HepG2 (cell line): ENCODE data around the gene TASL. TPM values are rescaled to one million over a fixed set of nuclear protein-coding genes. Genes with fewer than 3 reads are reported as not detected.

ENCODE experiments used
- ATAC-seq: fragments of 200-7000 bp; cut with Tn5 transposase; 3 replicates; pipeline ENCODE4 v1.9.1; 2020; ENCODE audit warnings: mild to moderate bottlenecking, moderate library complexity
- BruUV-seq: library from RNA; stranded (reverse); fragments of 400-500 nt; replicated peaks from 2 replicates; lab custom pipeline; 2021; lab: Mats Ljungman, UMichigan
- CTCF ChIA-PET: fragments of 300-600 bp; formaldehyde crosslinking; extraction: SDS; loops from one replicate; lab custom pipeline; 2021; ENCODE audit warnings: low total read pairs, inconsistent platforms, low intra/inter-chr PET ratio; lab: Yijun Ruan, JAX
- POLR2A ChIA-PET: fragments of 350-600 bp; sonication (Branson Sonifier 250); formaldehyde crosslinking; loops from one replicate; lab custom pipeline; 2020; ENCODE audit warnings: antibody characterized with exemption, inconsistent platforms; lab: Yijun Ruan, JAX
- DNase-seq: peaks from one replicate; pipeline ENCODE4 v3.0.0-alpha.2; 2015; ENCODE audit warnings: low spot score
- FAIRE-seq: peaks from 3 replicates; lab custom pipeline; 2011; peaks lifted over from hg19 to GRCh38; lab: Jason Lieb, UNC
- H2AFZ ChIP-seq: one replicate; pipeline ENCODE4 v1.6.1; 2011; ENCODE audit warnings: low read length, inconsistent platforms
- H3K27ac ChIP-seq: fragments of 300-600 bp; 3 replicates; pipeline ENCODE4 v1.8.0; 2011; ENCODE audit warnings: mixed run types, mild to moderate bottlenecking, mixed read lengths, low read length, inconsistent platforms; ENCODE audit not compliant: insufficient read depth; ENCODE audit errors: extremely low read length
- H3K27me3 ChIP-seq, 2 experiments: fragments of 200-600 bp in 1 of 2; 2 replicates in 1 of 2; 3 replicates in 1 of 2; pipeline versions ENCODE4 v1.6.0 to v1.8.0; 2011; ENCODE audit warnings: low read length in 2 of 2, mild to moderate bottlenecking in 2 of 2, moderate library complexity in 2 of 2, inconsistent platforms in 1 of 2; ENCODE audit not compliant: insufficient read depth in 2 of 2, control insufficient read depth in 1 of 2
- H3K36me3 ChIP-seq, 2 experiments: fragments of 200-600 bp in 1 of 2; replicated peaks in 1 of 2; 2 replicates in 1 of 2; 3 replicates in 1 of 2; pipeline versions ENCODE4 v1.5.1 to v1.8.0; 2011; ENCODE audit warnings: low read length in 2 of 2, inconsistent platforms in 1 of 2; ENCODE audit not compliant: insufficient read depth in 2 of 2, control insufficient read depth in 1 of 2
- H3K4me1 ChIP-seq: 2 replicates; pipeline ENCODE4 v1.5.1; 2012; ENCODE audit warnings: low read length, inconsistent platforms; ENCODE audit not compliant: insufficient read depth
- H3K4me2 ChIP-seq: 2 replicates; pipeline ENCODE4 v1.6.0; 2011; ENCODE audit warnings: low read depth, low read length, inconsistent platforms
- H3K4me3 ChIP-seq, 3 experiments: fragments of 200-600 bp in 1 of 3; sonication (generic), shearing (Covaris generic) in 1 of 3; replicated peaks in 1 of 3; 2 replicates each; pipeline ENCODE4 v1.5.1; 2011 to 2016; ENCODE audit warnings: low read length in 3 of 3, inconsistent platforms in 2 of 3, low read depth in 2 of 3, mild to moderate bottlenecking in 2 of 3, control low read depth in 1 of 3, mixed read lengths in 1 of 3; ENCODE audit not compliant: insufficient read depth in 1 of 3
- H3K79me2 ChIP-seq: one replicate; pipeline ENCODE4 v1.6.1; 2011; ENCODE audit warnings: low read length, inconsistent platforms; ENCODE audit not compliant: insufficient read depth
- H3K9ac ChIP-seq: 2 replicates; pipeline ENCODE4 v1.6.0; 2011; ENCODE audit warnings: mild to moderate bottlenecking, low read depth, low read length, inconsistent platforms; ENCODE audit not compliant: insufficient read depth
- H3K9me3 ChIP-seq: 2 replicates; pipeline ENCODE4 v1.5.1; 2012; ENCODE audit warnings: mild to moderate bottlenecking, low read length
- H4K20me1 ChIP-seq: 2 replicates; pipeline ENCODE4 v1.6.0; 2011; ENCODE audit warnings: inconsistent platforms, mild to moderate bottlenecking, low read length, moderate library complexity; ENCODE audit not compliant: insufficient read depth
- GATA4 ChIP-seq: sonication (generic); IDR thresholded peaks from 2 replicates; pipeline ENCODE4 v1.6.1; 2016; ENCODE audit warnings: antibody characterized with exemption, low read depth, borderline replicate concordance
- NCOA1 ChIP-seq: sonication (generic); formaldehyde crosslinking; IDR thresholded peaks from 2 replicates; pipeline ENCODE4 v1.9.0; 2021; ENCODE audit warnings: missing genetic modification reagents
- NCOR1 ChIP-seq: fragments of 200-600 bp; sonication (generic); IDR thresholded peaks from 2 replicates; pipeline ENCODE4 v1.7.0; 2017; ENCODE audit warnings: antibody characterized with exemption, low read length, borderline replicate concordance
- NFKBIZ ChIP-seq: IDR thresholded peaks from 2 replicates; pipeline ENCODE4 v1.6.1; 2018; ENCODE audit warnings: missing genetic modification reagents, missing compliant biosample characterization
- NRL ChIP-seq: sonication (generic); formaldehyde crosslinking; IDR thresholded peaks from 2 replicates; pipeline ENCODE4 v1.5.0; 2020; ENCODE audit warnings: missing genetic modification reagents, mild to moderate bottlenecking, moderate library complexity, borderline replicate concordance
- PCBP2 ChIP-seq: fragments of 200-400 bp; formaldehyde crosslinking; optimal IDR thresholded peaks from 2 replicates; pipeline ENCODE3; 2018; ENCODE audit warnings: low read length, low read depth; ENCODE audit not compliant: poor library complexity, severe bottlenecking
- PHF20 ChIP-seq: sonication (generic); formaldehyde crosslinking; IDR thresholded peaks from 2 replicates; pipeline ENCODE4 v1.5.0; 2020; ENCODE audit warnings: mild to moderate bottlenecking, missing genetic modification reagents
- POLR2AphosphoS2 ChIP-seq: IDR thresholded peaks from 2 replicates; pipeline ENCODE4 v1.6.1; 2011; ENCODE audit warnings: low read depth, low read length, improper control_type of control experiment
- RFXAP ChIP-seq: sonication (generic); formaldehyde crosslinking; IDR thresholded peaks from 2 replicates; pipeline ENCODE4 v1.4.0; 2020; ENCODE audit warnings: missing genetic modification reagents, borderline replicate concordance
- SMAD3 ChIP-seq: sonication (generic); formaldehyde crosslinking; IDR thresholded peaks from 2 replicates; pipeline ENCODE4 v1.4.0; 2020; ENCODE audit warnings: missing genetic modification reagents
- SMARCE1 ChIP-seq: fragments of 450-650 bp; IDR thresholded peaks from 2 replicates; pipeline ENCODE4 v1.6.1; 2017; ENCODE audit warnings: borderline replicate concordance
- TOE1 ChIP-seq: sonication (generic); formaldehyde crosslinking; IDR thresholded peaks from 2 replicates; pipeline ENCODE4 v1.4.0; 2020; ENCODE audit warnings: mild to moderate bottlenecking, missing genetic modification reagents
- ZNF232 ChIP-seq: sonication (generic); formaldehyde crosslinking; IDR thresholded peaks from 2 replicates; pipeline ENCODE4 v1.4.0; 2020; ENCODE audit warnings: missing genetic modification reagents, borderline replicate concordance
- ZNF441 ChIP-seq: sonication (generic); formaldehyde crosslinking; IDR thresholded peaks from 2 replicates; pipeline ENCODE4 v1.7.0; 2021; ENCODE audit warnings: missing genetic modification reagents, borderline replicate concordance
- ZNF558 ChIP-seq: sonication (generic); formaldehyde crosslinking; IDR thresholded peaks from 2 replicates; pipeline ENCODE4 v1.9.0; 2022; ENCODE audit warnings: mild to moderate bottlenecking, missing genetic modification reagents, borderline replicate concordance
- WGBS: methylation state at CpG from one replicate; pipeline ENCODE4 v1.1.6; 2017; ENCODE audit warnings: low lambda C conversion rate; 5-methylcytosine and 5-hydroxymethylcytosine counted together
- in situ Hi-C: cut with HindIII; loops from 2 replicates; pipeline ENCODE4 v1.10.0; 2017; ENCODE audit warnings: low pct_unique_long_range_greater_than_20kb; ENCODE audit not compliant: extremely low pct_ligation_motif_present
- intact Hi-C: fragments of 100-400 bp; cut with micrococcal nuclease; formaldehyde crosslinking; loops from one replicate; pipeline ENCODE4 v1.10.0; 2022; ENCODE audit not compliant: unreplicated experiment
- polyA plus RNA-seq, 8 experiments: library from polyadenylated mRNA; depleted of rRNA in 3 of 8; stranded (reverse) in 7 of 8; unstranded in 1 of 8; fragments of >200 nt; fragmentation: Illumina TruSeq in 4 of 8; extraction: Trizol in 4 of 8; gene quantifications; 2 replicates each; pipeline versions ENCODE4 v1.2.1 to v1.2.3, GENCODE V29; 2011 to 2016; ENCODE audit warnings: low read depth in 4 of 8, missing spikeins in 1 of 8, mixed read lengths in 1 of 8; ENCODE audit not compliant: insufficient read depth in 1 of 8
- total RNA-seq, 5 experiments: library from RNA; depleted of rRNA; stranded (reverse); fragments of >200 nt; fragmentation: Illumina TruSeq; extraction: Trizol; gene quantifications; 2 replicates each; pipeline ENCODE4 v1.2.3, GENCODE V29; 2016; ENCODE audit warnings: low read depth in 1 of 5
- TF ChIP-seq, protein P1 (sequence below): sonication (generic); formaldehyde crosslinking; IDR thresholded peaks from 2 replicates; pipeline ENCODE4 v1.4.0; 2020; ENCODE audit warnings: missing genetic modification reagents
- TF ChIP-seq, protein P2 (sequence below): sonication (generic); formaldehyde crosslinking; IDR thresholded peaks from 2 replicates; pipeline ENCODE4 v1.4.0; 2020; ENCODE audit warnings: missing genetic modification reagents

Gene TASL
- total and polyA plus RNA-seq, 2 of the 13 experiments (the other 11 are each of a cell fraction or from before 2014, with no cell fraction given), result not detected

DNA sequence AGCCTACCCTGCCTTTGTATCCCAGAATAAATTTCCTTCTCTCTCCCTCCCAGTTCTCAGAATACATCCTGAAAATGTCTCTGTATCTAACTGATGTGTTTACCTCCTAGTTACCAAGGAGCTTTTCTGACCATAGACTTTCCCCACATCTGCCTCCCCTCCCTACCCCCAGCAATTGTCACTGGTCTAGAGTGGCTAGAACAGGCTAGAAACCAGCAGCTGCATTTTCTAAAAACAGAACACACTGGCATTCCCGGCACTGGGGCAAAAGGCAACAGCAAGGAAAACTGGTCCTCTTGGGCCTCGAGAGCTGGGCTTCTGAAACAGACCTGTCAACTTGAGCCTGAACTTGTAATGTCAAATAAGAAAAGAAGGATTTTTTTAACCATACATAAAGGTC is 16.4 kb downstream of the TASL start:
- no peak for DNase-seq
- Histone ChIP-seq H3K27ac (no peak overlapping the region), H3K4me3 (no peak overlapping the region), H3K79me2 (no peaks in the 10 kb centered on the region), H3K9ac (no peak overlapping the region), H4K20me1 (no peaks in the 10 kb centered on the region), H3K27me3 (no peaks in the 10 kb centered on the region), H3K4me1 (no peaks in the 10 kb centered on the region), H3K9me3 (no peaks in the 10 kb centered on the region), H3K4me2 (no peak overlapping the region), H2AFZ (no peak overlapping the region), H3K36me3 (no peaks in the 10 kb centered on the region)
- ChIA-PET POLR2A (no interaction called here), CTCF (no interaction called here)
- no peak for FAIRE-seq
- no peak for ATAC-seq
- intact Hi-C loops, result no loop called here
- TF ChIP-seq ZNF441 (CRISPR knock-in tag), result no peak
- no peak for TF ChIP-seq NCOR1
- TF ChIP-seq POLR2AphosphoS2, result no peak
- no peak for TF ChIP-seq TOE1
- TF ChIP-seq RFXAP (CRISPR knock-in tag), result no peak
- no peak for TF ChIP-seq ZNF232
- no peak for TF ChIP-seq SMAD3 (CRISPR knock-in tag)
- TF ChIP-seq NFKBIZ (CRISPR knock-in tag), result no peak
- no peak for TF ChIP-seq PHF20 (CRISPR knock-in tag)
- no peak for TF ChIP-seq GATA4
- TF ChIP-seq PCBP2, result no peak
- TF ChIP-seq NRL, result no peak
- TF ChIP-seq NCOA1, result no peak
- TF ChIP-seq, protein P1, sequence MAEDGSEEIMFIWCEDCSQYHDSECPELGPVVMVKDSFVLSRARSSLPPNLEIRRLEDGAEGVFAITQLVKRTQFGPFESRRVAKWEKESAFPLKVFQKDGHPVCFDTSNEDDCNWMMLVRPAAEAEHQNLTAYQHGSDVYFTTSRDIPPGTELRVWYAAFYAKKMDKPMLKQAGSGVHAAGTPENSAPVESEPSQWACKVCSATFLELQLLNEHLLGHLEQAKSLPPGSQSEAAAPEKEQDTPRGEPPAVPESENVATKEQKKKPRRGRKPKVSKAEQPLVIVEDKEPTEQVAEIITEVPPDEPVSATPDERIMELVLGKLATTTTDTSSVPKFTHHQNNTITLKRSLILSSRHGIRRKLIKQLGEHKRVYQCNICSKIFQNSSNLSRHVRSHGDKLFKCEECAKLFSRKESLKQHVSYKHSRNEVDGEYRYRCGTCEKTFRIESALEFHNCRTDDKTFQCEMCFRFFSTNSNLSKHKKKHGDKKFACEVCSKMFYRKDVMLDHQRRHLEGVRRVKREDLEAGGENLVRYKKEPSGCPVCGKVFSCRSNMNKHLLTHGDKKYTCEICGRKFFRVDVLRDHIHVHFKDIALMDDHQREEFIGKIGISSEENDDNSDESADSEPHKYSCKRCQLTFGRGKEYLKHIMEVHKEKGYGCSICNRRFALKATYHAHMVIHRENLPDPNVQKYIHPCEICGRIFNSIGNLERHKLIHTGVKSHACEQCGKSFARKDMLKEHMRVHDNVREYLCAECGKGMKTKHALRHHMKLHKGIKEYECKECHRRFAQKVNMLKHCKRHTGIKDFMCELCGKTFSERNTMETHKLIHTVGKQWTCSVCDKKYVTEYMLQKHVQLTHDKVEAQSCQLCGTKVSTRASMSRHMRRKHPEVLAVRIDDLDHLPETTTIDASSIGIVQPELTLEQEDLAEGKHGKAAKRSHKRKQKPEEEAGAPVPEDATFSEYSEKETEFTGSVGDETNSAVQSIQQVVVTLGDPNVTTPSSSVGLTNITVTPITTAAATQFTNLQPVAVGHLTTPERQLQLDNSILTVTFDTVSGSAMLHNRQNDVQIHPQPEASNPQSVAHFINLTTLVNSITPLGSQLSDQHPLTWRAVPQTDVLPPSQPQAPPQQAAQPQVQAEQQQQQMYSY, result no peak
- TF ChIP-seq, protein P2, sequence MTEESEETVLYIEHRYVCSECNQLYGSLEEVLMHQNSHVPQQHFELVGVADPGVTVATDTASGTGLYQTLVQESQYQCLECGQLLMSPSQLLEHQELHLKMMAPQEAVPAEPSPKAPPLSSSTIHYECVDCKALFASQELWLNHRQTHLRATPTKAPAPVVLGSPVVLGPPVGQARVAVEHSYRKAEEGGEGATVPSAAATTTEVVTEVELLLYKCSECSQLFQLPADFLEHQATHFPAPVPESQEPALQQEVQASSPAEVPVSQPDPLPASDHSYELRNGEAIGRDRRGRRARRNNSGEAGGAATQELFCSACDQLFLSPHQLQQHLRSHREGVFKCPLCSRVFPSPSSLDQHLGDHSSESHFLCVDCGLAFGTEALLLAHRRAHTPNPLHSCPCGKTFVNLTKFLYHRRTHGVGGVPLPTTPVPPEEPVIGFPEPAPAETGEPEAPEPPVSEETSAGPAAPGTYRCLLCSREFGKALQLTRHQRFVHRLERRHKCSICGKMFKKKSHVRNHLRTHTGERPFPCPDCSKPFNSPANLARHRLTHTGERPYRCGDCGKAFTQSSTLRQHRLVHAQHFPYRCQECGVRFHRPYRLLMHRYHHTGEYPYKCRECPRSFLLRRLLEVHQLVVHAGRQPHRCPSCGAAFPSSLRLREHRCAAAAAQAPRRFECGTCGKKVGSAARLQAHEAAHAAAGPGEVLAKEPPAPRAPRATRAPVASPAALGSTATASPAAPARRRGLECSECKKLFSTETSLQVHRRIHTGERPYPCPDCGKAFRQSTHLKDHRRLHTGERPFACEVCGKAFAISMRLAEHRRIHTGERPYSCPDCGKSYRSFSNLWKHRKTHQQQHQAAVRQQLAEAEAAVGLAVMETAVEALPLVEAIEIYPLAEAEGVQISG (CRISPR knock-in tag), result no peak
- no peak for TF ChIP-seq SMARCE1
- TF ChIP-seq ZNF558 (CRISPR knock-in tag), result no peak
- no TSS peak for BruUV-seq
- in situ Hi-C loops, result no loop called here
- 53% methylated on average over 2 of the region's 2 CpGs for WGBS
